ENCODE measurements around the gene E2F8. TPM values are rescaled to one million over a fixed set of nuclear protein-coding genes. Genes with fewer than 3 reads are reported as not detected.
"Not testable (repeated sequence)": the region's sequence is repeated elsewhere in the genome, so short reads cannot be mapped to it uniquely, and the experiment has no call there.

The E2F8 gene
- total RNA-seq, 2 donors from 2014 or later, result 0.26 TPM; not detected in 1

DNA sequence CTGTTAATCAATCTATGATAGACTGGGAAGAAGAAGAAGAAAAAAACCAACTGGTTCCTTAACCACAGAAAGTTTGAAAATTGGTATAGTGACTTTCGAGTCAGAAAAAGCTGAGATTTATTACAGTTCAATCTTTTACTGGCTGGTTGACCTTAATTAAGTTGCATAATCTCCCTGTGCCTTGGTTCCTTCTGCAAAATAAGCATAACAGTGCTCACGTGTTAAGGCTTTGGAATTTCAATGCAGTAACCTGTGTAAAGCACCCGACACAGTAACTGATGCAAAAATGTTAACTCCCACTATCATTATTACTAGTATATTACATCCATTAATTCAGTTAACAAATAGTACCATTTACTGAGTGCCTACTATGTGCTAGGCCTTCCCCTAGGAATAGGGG, 22.6 kb upstream of the E2F8 start:
- no peak for DNase-seq
- intact Hi-C loops (cut with DNase I), result no loop called here
- H3K4me1 ChIP-seq, result no peaks in the 10 kb centered on the region
- peak; percentile 33 for ATAC-seq
- 51 to 58% methylated on average over 3 of the region's 3 CpGs for WGBS, 2 donors
- H3K4me3 ChIP-seq, result no peak overlapping the region
- H3K9me3 ChIP-seq, result no peaks in the 10 kb centered on the region
- H3K27me3 ChIP-seq, result no peaks in the 10 kb centered on the region
- TF ChIP-seq, protein P1, sequence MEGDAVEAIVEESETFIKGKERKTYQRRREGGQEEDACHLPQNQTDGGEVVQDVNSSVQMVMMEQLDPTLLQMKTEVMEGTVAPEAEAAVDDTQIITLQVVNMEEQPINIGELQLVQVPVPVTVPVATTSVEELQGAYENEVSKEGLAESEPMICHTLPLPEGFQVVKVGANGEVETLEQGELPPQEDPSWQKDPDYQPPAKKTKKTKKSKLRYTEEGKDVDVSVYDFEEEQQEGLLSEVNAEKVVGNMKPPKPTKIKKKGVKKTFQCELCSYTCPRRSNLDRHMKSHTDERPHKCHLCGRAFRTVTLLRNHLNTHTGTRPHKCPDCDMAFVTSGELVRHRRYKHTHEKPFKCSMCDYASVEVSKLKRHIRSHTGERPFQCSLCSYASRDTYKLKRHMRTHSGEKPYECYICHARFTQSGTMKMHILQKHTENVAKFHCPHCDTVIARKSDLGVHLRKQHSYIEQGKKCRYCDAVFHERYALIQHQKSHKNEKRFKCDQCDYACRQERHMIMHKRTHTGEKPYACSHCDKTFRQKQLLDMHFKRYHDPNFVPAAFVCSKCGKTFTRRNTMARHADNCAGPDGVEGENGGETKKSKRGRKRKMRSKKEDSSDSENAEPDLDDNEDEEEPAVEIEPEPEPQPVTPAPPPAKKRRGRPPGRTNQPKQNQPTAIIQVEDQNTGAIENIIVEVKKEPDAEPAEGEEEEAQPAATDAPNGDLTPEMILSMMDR (IDR thresholded peaks at IDR 0.05), result no peak
- TF ChIP-seq POLR2A (IDR thresholded peaks at IDR 0.05), result no peak
- no peaks in the 10 kb centered on the region for H3K36me3 ChIP-seq (replicated peaks in 1 of 2; ENCODE audit: insufficient read depth in 1 of 2, low read depth in 2 of 2)
- H3K27ac ChIP-seq, result no peak overlapping the region

DNA sequence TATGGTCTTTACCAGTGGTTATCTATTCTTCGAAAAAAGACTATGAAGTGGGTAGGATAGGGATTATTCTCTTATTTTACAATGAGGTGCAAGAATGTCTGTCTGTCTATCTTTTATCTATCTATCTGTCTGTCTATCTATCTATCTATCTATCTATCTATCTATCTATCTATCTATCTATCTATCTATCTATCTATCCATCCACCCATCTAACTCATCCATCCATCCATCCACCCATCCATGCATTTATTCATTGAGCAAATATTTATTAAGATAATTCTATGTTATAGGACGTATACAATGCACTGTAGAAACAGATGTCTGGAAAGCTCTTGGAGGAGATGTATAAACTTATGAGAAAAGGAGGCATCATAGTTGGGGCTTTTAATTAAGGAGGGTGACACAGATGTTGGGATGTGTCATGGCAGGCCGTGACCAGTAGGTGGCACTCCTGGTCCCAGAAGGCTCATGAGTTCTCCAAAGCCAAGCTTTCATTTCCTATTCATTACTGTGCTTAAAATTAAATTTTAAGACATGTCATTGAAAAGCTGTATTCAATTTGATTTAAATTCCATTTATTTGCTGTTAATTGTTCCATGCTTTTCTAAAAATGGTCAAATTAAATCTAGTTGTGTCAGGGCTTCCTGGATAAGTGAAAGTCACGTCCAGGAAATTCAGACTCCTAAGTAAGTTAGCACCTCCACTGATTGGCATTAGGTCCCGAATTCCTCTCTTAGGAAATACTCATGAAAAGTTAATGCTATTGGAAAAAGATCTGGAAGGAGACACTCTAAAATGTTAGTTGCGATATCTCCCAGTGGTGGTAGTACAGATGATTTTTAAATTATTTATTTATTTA, 19.0 kb upstream of the E2F8 start:
- Histone ChIP-seq H3K4me1 (no peaks in the 10 kb centered on the region), H3K9me3 (no peaks in the 10 kb centered on the region), H3K36me3 (replicated peaks in 1 of 2; ENCODE audit: insufficient read depth in 1 of 2, low read depth in 2 of 2) (no peaks in the 10 kb centered on the region), H3K27ac (no peak overlapping the region), H3K27me3 (no peaks in the 10 kb centered on the region), H3K4me3 (no peak overlapping the region)
- DNase-seq (peak; percentile 62 to 80 (median 68)), ATAC-seq (peak; percentile 75)
- TF ChIP-seq, protein P1 (IDR thresholded peaks at IDR 0.05), result peak; percentile 74 to 95 (median 78)
- TF ChIP-seq POLR2A (IDR thresholded peaks at IDR 0.05), result no peak
- WGBS, 2 donors, result 39 to 43% methylated on average over 6 of the region's 6 CpGs
- intact Hi-C loops (cut with DNase I), result loop anchor here (5.0 kb wide), 1 partner anchor 298 kb away; no protein-coding TSS in a partner anchor

DNA sequence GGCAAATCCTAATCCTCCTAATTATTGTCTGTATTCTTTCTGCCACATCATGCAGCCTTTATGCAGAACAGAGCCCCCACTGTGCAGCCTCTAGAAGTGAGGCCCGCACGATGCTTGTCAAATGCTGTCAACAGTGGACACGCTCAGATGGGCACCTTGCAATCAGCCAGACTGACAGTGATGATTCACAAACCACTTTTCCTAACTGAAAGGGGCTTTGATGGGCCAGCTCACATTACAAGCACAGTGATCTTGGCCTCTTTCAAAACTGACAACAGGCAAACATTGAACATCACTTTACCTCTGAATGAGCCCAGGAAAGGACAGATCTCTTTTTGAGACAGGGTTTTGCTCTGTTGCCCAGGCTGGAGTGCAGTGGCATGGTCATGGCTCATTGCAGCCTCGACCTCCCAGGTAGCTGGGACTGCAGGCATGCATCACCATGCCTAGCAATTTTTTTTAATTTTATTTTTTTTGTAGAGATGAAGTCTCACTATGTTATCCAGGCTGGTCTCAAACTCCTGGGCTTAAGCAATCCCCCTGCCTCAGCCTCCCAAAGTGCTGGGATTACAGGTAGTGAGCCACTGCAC, 18.0 kb upstream of the E2F8 start:
- 60 to 73% methylated on average over 4 of the region's 4 CpGs for WGBS, 2 donors
- H3K27me3 ChIP-seq, result no peaks in the 10 kb centered on the region

DNA sequence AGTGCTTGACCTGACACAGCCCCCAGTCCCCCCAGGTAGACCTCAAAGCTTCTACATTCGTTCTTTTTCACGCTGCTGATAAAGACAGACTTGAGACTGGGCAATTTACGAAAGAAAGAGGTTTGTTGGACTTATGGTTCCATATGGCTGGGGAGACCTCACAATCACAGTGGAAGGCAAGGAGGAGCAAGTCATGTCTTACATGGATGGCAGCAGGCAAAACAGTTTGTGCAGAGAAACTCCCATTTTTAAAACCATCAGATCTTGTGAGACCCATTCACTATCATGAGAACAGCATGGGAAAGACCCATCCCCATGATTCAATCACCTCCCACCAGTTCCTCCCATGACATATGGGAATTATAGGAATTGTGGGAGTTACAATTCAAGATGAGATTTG, 13.7 kb upstream of the E2F8 start:
- H3K27ac ChIP-seq; H3K9me3 ChIP-seq; H3K36me3 ChIP-seq (replicated peaks in 1 of 2; ENCODE audit: insufficient read depth in 1 of 2, low read depth in 2 of 2); intact Hi-C loops (cut with DNase I); H3K4me1 ChIP-seq; H3K27me3 ChIP-seq; ATAC-seq; H3K4me3 ChIP-seq; DNase-seq: not testable (repeated sequence)
- 56% methylated on average over 3 of the region's 3 CpGs for WGBS, 2 donors

More for the DNA sequence above, 18.0 kb upstream of the E2F8 start:
- Histone ChIP-seq H3K9me3 (no peaks in the 10 kb centered on the region), H3K27ac (no peak overlapping the region), H3K4me3 (no peak overlapping the region), H3K4me1 (no peaks in the 10 kb centered on the region), H3K36me3 (replicated peaks in 1 of 2; ENCODE audit: insufficient read depth in 1 of 2, low read depth in 2 of 2) (no peaks in the 10 kb centered on the region)
- TF ChIP-seq, protein P1 (IDR thresholded peaks at IDR 0.05), result no peak
- TF ChIP-seq POLR2A (IDR thresholded peaks at IDR 0.05), result no peak
- DNase-seq (no peak), ATAC-seq (no peak)
- intact Hi-C loops (cut with DNase I), result loop anchor here (5.0 kb wide), 1 partner anchor 299 kb away; no protein-coding TSS in a partner anchor

DNA sequence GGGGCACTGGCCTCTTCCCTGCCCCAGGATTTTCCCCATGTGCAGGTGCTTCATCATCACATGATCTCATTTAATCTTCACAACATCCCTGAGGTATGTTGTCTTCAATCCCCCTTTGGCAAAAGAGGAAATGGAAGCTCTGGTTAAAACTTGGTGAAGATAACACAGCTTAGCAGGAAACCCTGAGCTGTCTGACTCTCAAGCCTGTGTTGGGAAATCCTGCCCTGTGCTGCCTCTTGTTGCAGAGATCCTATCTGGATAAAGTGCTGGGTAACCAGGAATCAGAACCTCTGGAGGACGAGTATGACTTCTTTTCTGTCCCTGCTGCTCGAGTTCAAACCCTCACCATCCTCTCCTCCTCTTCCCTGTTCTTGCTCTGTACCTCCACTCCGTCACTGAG, 13.1 kb upstream of the E2F8 start:
- 62 to 68% methylated on average over 3 of the region's 3 CpGs for WGBS, 2 donors
- TF ChIP-seq, protein P1 (IDR thresholded peaks at IDR 0.05), result no peak
- no peak for TF ChIP-seq POLR2A (IDR thresholded peaks at IDR 0.05)
- ATAC-seq (no peak), DNase-seq (no peak)
- Histone ChIP-seq H3K27ac (no peak overlapping the region), H3K4me3 (no peak overlapping the region), H3K9me3 (no peaks in the 10 kb centered on the region), H3K27me3 (no peaks in the 10 kb centered on the region), H3K36me3 (replicated peaks in 1 of 2; ENCODE audit: insufficient read depth in 1 of 2, low read depth in 2 of 2) (no peaks in the 10 kb centered on the region), H3K4me1 (no peaks in the 10 kb centered on the region)
- intact Hi-C loops (cut with DNase I), result no loop called here

All from body of pancreas (tissue), 4 donors.